Suppressor macrophage (primary cell): Measurements from ENCODE around the gene PREX1.

Experiments
- DNase-seq, 4 experiments: peaks; one replicate each; pipeline ENCODE4 v3.0.0-alpha.2; 2020 to 2022

Gene PREX1

DNA sequence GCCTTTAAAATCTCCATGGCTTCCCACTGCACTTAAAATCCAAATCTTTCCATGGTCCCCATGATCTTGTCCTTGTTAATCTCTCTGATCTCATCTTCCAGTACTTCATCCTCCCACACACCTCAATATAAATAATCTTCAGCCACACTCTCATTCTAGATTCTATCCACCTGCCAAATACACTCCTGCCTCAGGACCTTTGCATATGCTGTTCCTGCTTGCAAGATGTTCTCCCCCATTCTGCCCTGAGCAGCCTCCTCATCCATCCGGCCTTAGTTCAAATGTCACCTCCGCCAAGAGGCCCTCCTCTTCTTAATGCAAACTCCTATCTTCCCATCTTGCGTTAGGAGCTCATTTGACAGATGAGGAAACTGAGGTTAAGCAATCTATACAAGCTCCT lies 77.4 kb downstream of the PREX1 start:
- no peak for DNase-seq

DNA sequence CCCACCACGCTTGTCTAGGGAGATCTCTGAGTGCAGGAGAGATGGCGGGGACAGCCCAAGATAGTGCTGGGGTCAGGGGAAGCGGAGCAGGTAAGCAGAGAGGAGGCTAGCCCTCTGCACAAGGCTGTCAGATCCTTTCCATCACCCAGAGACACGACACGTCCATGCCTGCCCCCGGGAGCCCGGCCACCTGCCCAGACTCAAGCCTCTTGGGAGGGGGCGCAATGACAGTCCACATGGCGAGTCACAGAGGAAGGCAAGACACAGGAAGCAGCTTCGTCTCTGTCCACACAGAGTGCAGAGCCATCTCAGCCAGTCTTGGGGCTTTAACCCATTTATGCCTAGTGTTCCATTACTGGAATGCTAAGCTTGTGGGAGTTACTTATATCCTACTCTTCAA lies 78.4 kb downstream of the PREX1 start:
- no peak for DNase-seq

DNA sequence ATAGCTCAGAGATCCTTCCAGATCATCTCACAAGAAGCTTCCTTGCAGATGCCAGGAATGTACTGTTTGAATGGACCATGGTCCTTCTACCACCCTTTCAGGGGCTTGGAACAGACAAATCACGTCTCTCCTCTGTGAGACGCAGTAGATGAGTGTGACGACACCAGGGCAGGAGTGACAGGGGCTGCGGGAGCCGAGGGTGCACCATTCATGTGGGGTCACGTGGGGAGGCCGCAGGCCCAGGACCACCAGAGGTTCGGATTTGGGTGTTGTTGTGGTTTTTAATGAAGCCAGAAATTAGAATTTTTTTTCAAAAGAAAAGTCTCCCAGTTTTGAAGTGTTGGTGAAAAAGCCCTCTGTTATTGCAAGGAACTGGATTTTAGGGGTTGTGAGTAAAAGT lies 79.2 kb downstream of the PREX1 start:
- no peak for DNase-seq

DNA sequence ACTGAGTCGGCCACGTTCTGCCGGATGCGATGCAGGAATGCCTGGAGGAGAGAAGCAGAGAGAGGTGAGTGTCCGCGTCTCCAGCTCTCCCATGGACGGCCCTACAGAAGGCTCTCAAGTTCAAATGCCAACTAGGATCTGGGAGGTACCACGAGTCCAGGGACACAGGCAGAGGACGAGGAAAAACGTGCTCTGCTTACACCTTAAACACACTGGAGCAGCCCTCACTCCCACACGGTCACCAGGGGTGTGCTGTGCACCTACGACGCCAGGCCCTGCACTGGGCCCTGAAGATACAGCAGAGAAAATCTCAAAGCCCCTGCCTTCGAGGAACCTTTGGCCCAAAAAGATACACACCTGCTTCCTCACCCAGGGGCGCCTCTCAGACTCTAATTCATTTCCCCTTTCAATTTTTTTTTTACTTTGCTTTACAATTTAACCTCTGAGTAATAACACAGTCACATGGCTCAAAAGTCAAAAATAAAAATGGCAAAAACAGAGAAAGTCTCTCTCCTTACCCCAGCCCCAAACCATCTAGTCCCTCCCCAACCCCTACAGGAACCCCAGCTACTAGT lies 79.9 kb downstream of the PREX1 start:
- DNase-seq = no peak

DNA sequence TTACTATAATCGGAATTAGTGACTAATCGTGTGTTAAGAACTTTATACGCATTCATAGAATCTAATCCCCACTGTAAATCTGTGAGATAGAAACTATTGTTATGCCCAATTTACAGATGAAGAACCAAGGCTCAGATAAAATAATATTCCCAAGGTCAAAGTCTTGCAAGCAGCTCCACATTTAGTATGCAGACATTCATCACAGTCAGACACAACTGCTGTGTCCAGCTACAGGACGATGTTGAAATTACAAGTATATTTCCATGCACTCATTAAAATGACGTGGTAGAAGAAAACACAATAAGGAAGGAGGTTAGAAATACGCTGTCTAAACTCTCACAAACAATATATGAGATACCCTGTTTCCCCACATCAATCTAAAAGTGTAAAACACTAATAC lies 82.5 kb downstream of the PREX1 start:
- DNase-seq = peak in 1 of 4 experiments; percentile 53

DNA sequence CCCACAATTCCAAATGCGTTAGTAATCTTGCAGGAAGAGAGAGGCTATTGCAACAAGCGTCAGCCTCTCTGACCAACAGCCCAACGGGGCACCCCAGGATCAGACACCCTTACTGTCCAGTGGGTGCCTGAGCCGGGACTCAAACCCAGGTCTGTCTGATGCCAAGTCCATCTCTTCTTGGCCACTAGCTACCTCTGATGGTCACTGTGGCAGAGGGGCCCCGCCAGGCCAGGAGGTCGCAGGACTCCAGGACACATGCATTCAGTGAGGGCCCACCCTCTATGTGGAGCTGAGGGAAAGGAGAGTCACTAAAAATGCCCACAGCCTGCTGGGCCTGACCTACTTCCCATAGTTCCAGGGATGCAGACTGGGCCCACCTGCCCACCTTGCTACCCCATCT lies 83.3 kb downstream of the PREX1 start:
- no peak for DNase-seq

DNA sequence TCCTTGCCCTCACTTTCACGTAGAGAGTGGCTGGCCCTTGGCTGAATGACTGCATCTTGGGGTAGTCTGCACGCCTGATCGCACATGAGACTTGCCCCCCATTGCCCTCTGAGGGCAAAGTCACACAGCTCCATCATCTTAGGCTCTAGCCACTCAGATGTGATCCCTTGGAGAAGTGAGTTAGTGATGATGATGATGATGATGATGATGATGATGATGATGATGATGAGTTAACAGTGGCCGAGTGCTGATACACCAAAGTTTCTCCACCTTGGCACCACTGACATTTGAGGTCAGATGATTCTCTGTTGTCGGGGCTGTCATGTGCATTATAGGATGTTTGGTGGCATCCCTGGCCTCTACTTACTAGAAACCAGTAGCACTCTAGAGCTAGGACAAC lies 84.0 kb downstream of the PREX1 start:
- no peak for DNase-seq

DNA sequence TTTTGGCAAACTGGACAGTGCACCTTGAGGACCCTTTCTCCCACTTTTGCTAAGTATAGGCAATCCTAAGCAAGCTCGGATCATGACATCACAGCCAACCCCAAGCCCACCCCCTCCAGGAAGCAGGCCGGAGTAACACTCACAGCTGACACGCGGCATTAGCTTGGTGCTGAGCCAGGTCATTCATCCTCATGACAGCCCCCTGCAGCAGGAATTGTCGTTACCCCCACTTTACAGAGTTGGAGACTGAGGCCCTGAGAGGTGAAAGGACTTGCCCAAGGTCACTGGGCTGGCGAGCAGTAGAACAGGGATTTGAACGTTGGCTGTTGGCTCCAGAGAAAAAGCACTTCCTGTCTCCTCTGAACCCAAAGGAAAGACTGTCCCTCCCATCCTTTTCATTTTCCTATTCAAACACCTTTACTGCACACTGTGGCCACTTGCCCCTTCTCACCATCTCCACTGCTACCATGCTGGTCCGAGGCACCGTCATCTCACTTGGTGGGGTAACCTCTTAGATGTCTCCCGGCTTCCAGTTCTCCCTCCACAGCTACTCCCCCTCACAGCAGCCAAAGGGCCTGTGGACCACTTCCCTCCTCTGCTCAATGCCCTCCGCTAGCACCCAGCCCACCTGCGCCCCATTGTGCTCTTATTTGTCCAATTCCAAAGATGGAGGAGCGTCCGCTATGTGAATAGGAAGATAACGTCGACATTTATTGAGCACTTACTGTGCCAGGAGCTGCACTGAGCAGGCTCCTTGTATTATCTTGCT lies 84.7 kb downstream of the PREX1 start:
- DNase-seq = no peak

DNA sequence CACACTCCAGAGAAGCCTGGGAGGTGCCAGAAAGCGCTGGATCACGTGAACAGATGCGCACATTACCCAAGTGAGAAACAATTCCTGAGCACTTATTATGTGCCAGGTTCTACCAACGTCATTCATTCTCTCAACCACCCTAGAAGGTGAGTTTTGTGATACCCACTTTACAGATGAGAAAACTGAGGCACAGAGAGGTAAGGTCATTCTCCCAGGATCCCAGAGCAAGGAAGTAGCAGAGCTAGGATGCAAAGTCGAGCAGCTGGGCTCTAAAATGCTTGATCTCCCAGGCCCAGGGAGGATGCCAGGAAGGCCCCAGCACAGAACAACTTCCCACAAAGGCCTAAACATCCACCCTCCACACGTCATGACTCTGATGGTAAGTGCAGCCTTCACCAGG lies 85.6 kb downstream of the PREX1 start:
- DNase-seq = no peak

DNA sequence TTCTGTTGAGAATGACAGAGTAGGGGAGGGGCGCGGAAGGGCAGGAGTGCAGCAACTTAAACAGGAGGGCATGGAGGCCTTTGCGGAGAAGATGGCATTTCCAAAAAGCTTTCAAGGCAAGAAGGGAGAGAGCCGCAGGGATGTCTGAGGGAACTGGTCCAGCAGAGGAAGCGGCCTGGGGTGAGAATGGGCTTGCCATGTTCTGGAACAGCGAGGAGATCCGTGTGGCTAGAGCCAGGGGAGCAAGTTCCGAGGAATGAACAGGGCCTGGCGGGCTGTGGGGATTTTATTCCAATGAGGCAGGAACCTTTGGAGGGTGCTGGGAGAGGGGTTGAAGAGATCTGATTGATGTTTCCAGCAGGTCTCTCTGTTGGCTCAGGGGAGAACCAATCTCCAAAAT lies 86.1 kb downstream of the PREX1 start:
- DNase-seq = no peak

DNA sequence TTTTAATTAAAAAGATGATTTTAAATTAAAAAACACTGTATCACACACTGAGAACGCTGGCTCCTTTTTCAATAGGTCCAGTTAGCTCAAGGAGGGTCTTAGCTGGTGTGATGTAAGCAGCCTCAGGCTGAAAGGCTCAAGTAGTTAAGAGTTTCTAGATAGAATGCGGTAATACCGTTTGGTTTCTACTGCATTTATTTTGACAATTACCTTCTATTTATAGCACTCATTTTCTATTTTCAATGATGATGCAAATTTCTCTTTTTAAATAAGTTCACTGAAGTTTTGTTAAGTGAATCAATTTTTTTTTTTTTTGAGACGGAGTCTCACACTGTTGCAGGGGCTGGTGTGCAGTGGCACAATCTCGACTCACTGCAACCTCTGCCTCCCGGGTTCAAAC lies 87.1 kb downstream of the PREX1 start:
- no peak for DNase-seq

DNA sequence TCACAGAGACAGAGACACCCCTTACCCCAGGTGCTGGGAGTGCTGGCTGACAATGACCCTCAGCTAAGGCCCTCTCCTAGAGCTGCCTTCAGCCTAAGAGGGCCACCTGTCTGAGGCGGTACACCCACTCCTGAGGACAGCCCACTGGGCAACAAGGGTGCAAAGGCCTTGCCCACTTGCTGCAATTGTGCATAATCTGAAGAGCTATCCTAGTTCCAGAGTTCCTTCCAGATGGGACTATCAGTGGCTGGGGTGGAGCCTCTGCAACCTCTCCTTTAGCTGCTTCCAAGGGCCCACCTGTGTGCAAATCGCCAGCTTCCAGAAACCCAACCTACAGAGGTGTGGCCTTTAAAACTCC lies 87.5 kb downstream of the PREX1 start:
- no peak for DNase-seq

DNA sequence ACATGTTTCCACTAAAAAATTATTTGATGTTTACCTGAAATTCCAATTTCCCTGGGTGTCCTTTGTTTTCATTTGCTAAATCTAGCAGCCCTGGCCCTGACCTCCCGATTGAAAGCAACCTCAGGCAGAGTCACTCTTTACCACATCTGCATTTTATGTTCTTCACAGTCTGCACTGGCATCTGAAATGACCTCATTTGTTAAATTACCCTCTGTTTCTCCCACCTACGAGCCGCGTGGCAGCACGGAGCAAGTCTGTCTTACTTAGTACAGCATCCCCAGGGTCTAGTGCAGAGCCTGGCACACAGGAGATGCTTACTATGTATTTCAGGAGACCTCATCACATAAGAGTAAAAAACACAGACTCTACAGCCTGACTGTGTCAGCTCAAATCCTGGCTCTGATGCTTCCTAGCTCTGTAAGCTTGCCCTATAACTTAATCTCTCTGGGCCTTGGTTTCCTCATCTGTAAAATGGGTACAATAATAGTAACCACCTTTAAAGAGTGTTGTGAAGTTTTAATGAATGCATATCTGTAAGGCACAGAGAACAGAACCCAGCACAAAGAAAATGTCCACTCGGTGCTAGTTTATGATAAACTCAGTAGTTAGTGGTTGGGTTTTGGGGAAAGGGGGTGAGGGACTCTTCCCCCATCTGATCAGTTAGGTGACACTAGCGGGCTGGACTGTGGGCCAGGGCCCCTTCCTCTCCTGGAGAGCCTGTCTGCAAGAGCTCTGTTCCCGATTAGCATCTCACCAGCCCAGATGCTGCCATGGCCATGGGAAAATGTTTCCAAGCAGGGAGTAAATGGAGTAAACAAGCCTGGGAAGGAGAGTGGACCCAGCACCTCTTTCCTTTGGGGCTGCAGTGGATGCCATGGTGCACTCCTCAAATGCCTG lies 88.2 kb downstream of the PREX1 start:
- DNase-seq = peak in 3 of 4 experiments; percentile 30 to 65 (median 33)

DNA sequence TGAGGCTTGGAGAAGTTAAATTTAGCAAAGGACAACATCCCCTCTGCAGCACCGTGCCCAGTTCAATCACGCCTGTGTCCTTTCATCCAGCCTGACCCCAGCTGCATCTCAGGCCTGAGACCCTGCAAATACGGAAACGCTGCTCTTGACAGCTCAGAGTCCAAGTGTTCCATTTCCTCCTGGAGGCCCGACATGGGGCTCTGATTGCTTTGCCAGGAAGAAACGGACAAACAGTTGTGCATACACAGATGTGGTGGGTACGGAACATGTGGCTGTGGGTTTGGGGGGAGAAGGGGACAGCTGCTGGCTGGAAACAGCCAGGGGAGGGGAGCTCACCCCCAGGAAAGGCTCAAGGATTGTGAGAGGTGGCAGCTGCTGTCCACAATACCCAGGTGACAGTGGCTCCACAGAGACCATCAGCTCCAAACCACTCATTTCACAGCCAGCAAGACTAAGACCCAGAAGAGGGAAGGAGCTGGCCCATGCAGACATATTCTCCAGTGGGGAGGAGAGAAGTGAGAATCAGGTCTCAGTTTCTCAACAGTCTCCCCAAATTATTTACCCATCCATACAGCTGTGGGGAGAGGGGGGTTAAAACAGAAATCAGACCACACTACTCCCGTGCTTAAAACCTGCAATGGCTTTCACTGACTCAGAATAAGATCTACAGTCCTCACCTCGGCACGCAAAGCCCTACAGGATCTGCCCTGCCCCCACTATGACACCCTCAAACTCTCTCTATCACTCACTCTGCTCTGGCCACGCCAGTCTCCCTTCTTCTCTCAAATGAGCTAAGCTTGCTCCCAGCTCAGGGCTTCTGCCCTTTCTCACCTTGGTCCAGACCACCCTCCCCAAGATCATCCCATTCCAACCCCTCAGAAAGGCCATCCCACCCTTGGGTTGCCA lies 89.1 kb downstream of the PREX1 start:
- peak in 2 of 4 experiments; percentile 19 to 26 for DNase-seq

DNA sequence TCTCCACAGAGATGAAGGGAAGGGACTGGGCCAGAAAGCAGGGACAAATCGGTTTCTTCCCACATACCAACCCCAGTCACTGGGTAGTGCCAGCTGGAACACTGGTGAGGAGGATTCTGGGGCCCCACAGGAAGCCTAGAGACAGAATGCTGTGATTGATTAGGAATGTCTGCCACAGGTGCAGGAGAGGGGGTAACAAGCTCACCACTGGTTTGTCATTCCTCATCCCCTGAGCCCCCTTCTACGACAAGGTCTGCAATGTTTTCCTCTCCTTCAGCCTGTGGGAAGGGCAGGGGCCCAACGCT lies 89.8 kb downstream of the PREX1 start:
- DNase-seq = no peak

DNA sequence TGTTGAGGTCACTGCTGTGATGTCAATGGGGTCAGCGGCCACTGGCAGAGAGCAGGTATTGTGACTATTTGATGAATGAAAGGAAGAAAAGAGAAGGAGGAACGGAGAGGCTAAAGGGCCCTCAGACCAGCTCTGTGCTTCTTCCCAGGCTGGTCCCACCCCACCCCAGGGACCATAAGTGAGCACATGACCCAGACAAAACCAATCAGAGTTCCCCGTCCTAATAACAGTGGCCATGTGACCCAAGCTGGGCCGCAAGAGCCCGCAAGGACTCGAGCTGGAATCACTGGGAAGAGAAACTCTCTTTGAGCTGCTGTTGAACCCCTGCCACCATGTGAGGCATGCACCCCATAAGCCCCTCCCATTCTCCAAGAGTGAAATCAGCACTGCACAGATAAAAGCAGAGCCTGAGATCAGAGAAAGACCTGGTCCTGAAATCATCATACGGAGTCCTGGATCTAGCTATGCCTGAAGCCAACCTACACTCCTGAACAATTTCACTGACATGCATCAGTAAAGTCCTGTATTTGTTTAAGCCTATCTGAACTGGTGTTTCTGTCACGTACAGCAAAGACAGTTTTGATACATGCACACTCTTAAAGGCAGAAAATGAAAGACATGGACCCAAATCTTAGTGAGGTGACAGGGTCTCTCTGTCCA lies 90.2 kb downstream of the PREX1 start:
- DNase-seq = no peak

DNA sequence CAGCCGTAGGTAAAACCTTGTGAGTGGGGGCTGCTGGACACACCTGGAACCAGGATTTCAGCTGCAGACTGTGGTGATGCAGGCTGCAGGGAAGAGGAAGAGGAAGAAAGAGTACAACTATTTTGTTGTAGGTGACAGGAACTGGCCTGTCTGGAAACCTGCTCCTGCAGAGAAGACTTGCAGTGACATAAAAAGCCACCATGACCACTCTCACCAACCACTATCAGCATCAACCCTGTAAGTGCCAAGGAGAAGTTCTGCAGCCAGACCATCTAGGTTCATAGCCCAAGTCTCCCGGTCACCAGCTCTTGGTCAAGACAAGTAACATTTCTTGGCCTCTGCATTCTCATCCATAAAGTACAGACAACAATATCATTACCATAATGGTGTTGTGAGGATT lies 91.2 kb downstream of the PREX1 start:
- no peak for DNase-seq

DNA sequence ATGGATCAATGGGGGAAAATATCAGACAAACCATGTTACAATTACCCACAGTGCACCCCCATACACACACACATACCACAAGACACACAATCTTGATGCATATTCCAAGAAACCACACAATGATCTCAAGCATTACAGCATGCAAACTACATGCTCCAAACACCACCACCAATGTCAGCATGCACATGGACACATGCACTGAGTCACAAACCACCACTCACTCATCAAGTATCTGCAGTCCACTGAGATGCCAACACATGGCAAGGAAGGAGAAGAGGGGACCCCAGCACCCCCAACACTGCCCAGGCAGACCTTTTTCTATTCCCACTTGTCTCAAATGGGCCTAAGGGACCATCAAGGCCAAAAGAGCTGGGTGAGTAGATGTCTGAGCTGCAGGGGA lies 91.6 kb downstream of the PREX1 start:
- no peak for DNase-seq

DNA sequence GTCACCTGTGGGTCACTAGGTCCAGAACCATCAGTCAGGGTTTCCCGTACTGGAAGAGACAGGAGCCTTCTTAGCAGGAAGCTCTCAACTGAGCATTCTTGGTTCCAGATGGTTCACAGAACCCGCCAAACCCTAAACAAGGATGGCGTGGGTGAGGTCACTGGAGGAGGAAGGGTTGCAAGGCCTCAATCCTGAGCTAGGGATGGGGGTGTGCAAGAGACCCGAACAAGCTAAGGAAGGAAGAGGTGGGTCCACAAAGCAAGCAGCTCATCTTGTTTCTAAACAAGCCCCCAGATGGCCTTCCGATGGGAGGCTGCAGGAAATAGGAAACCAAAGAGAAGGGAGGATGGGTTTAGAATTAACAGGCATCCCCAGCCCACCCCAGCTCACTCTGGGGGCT lies 92.7 kb downstream of the PREX1 start:
- DNase-seq = peak in 2 of 4 experiments; percentile 24 to 33

DNA sequence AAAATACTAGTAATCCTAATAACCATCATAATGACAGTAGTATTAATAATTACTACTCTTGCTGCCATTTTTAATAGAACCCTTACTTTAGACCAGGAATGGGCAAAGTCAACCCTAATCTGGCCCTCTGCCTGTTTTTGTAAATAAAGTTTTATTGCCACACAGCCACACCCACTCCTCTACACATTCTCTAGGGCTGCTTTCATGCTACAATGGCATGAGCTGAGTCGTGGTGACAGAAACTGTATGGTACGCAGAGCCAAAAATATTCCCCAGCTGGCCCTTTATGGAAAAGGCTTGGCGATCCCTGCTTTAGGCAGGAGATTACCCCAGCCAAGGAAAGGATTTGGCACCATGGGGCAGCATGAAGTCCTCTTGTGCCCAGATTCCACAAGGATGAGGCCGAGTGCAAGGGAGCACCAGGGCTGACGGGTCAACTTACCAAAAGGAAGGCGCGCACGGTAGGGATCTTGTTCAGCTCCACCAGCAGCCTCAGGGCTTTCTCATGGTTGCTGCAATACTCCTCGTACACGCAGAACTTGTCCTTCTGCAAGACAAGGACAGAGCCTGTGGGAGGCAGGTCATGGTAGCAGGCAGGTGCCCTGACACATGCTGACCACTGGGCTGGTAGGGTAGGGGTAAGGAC lies 93.6 kb downstream of the PREX1 start:
- DNase-seq = no peak

DNA sequence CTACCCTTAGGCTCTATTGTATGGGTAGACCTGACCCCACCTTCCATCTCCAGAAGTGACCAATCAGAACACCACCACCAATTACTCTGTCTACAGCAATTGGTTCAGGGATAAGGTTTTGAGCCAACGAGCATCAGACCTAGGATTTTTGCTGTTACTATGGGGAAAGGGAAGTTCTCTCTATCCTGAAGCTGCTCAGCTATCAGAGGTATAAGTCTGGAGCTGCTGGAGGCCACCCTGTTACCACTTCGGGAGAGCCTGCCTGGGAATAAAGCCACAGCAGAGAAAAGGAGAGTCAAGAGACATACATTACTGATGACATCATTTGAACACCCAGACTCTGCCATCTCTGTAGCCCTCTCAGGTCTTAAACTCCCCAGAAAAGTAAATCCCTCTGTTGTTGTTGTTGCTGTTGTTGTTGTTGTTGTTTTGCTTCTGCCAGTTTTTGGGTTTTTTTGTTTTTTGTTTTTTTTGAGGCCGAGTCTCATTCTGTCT lies 94.5 kb downstream of the PREX1 start:
- DNase-seq = no peak
